ENCODE results near the gene HDDC3. TPM values are rescaled to one million over a fixed set of nuclear protein-coding genes. Genes with fewer than 3 reads are reported as not detected.

Gene HDDC3
- total RNA-seq, 6 experiments from 2014 or later: 8.8 to 17.6 (median 11.5) TPM

GRCh38 chr15:90966262-90966661 lies 33.9 kb upstream of the HDDC3 start:
- no peak overlapping the region for H3K4me3 ChIP-seq
- TF ChIP-seq POLR2A (IDR thresholded peaks at IDR 0.05): no peak
- TF ChIP-seq CTCF (IDR thresholded peaks at IDR 0.05): no peak
- intact Hi-C loops (cut with DNase I): no loop called here
- DNase-seq (no peak), ATAC-seq (no peak)
- H3K9me3 ChIP-seq: no peaks in the 10 kb centered on the region
- H3K27ac ChIP-seq: no peak overlapping the region
- H3K36me3 ChIP-seq: peaks cover 0 to 4% (median 1%) of the 10 kb centered on the region in 4 donors
- no peaks in the 10 kb centered on the region for H3K4me1 ChIP-seq
- 91% methylated on average over 8 of the region's 9 CpGs for WGBS (ENCODE audit: insufficient coverage, low coverage, low lambda C conversion rate, missing lambda C conversion rate)
- H3K27me3 ChIP-seq: no peaks in the 10 kb centered on the region

- ATAC-seq: no peak
Observed at GRCh38 chr15:90962021-90962420, 29.7 kb upstream of the HDDC3 start.

GRCh38 chr15:90960298-90961091 lies 28.1 kb upstream of the HDDC3 start:
- Histone ChIP-seq H3K27me3 (no peaks in the 10 kb centered on the region), H3K9me3 (no peaks in the 10 kb centered on the region), H3K27ac (no peak overlapping the region), H3K4me1 (peaks cover 0 to 12% (median 3%) of the 10 kb centered on the region in 4 donors), H3K4me3 (no peak overlapping the region), H3K36me3 (peaks cover 0 to 11% (median 3%) of the 10 kb centered on the region in 4 donors)
- WGBS (ENCODE audit: insufficient coverage, low coverage, low lambda C conversion rate, missing lambda C conversion rate): 67% methylated on average over 5 of the region's 20 CpGs
- ATAC-seq (no peak), DNase-seq (no peak)
- TF ChIP-seq POLR2A (IDR thresholded peaks at IDR 0.05): no peak
- TF ChIP-seq CTCF (IDR thresholded peaks at IDR 0.05): no peak
- intact Hi-C loops (cut with DNase I): no loop called here

More at GRCh38 chr15:90962021-90962420, 29.7 kb upstream of the HDDC3 start:
- peaks cover 0 to 11% (median 3%) of the 10 kb centered on the region in 4 donors for H3K36me3 ChIP-seq
- no peak overlapping the region for H3K27ac ChIP-seq
- DNase-seq: no peak
- H3K4me3 ChIP-seq: no peak overlapping the region
- H3K27me3 ChIP-seq: no peaks in the 10 kb centered on the region
- H3K9me3 ChIP-seq: no peaks in the 10 kb centered on the region
- WGBS (ENCODE audit: insufficient coverage, low coverage, low lambda C conversion rate, missing lambda C conversion rate): 92% methylated on average over 4 of the region's 4 CpGs
- no peaks in the 10 kb centered on the region for H3K4me1 ChIP-seq
- TF ChIP-seq CTCF (IDR thresholded peaks at IDR 0.05) (no peak), POLR2A (IDR thresholded peaks at IDR 0.05) (no peak)
- intact Hi-C loops (cut with DNase I): no loop called here

GRCh38 chr15:90959894-90960293 lies 27.5 kb upstream of the HDDC3 start:
- no CpG with 5 or more reads among the region's 5 CpGs for WGBS (ENCODE audit: insufficient coverage, low coverage, low lambda C conversion rate, missing lambda C conversion rate)
- ATAC-seq: no peak
- TF ChIP-seq POLR2A (IDR thresholded peaks at IDR 0.05) (no peak), CTCF (IDR thresholded peaks at IDR 0.05) (no peak)

More at GRCh38 chr15:90959894-90960293, 27.5 kb upstream of the HDDC3 start:
- H3K27me3 ChIP-seq: no peaks in the 10 kb centered on the region
- DNase-seq: no peak
- H3K4me3 ChIP-seq: no peak overlapping the region
- H3K27ac ChIP-seq: no peak overlapping the region
- H3K36me3 ChIP-seq: peaks cover 0 to 11% (median 3%) of the 10 kb centered on the region in 4 donors
- intact Hi-C loops (cut with DNase I): loop anchor here in 1 of 2 donors (10.0 kb wide), 1 partner anchor 75 kb away; no protein-coding TSS in a partner anchor
- H3K4me1 ChIP-seq: peaks cover 0 to 16% (median 6%) of the 10 kb centered on the region in 4 donors
- no peaks in the 10 kb centered on the region for H3K9me3 ChIP-seq

All from right lobe of liver (tissue), 6 donors.